Osteoblast (primary cell): Measurements from ENCODE around the gene TLL1. TPM values are rescaled to one million over a fixed set of nuclear protein-coding genes. Genes with fewer than 3 reads are reported as not detected.

Source experiments
- DNase-seq: peaks from one replicate; pipeline ENCODE4 v3.0.0; 2011; ENCODE audit warnings: low spot score, mixed read lengths; ENCODE audit not compliant: insufficient read length; ENCODE audit errors: missing footprints
- H2AFZ ChIP-seq: 2 replicates; pipeline ENCODE4 v1.6.0; 2011; ENCODE audit warnings: mild to moderate bottlenecking, low read length
- H3K27ac ChIP-seq: 2 replicates; pipeline ENCODE4 v1.5.1; 2011; ENCODE audit warnings: mild to moderate bottlenecking, low read depth, low read length, moderate library complexity
- H3K27me3 ChIP-seq: 2 replicates; pipeline ENCODE4 v1.6.0; 2012; ENCODE audit warnings: mild to moderate bottlenecking, control low read depth, inconsistent platforms, low read length, moderate library complexity; ENCODE audit not compliant: insufficient read depth
- H3K36me3 ChIP-seq: 2 replicates; pipeline ENCODE4 v1.5.1; 2011; ENCODE audit warnings: mild to moderate bottlenecking, low read length, control low read depth, moderate library complexity; ENCODE audit not compliant: insufficient read depth
- H3K4me1 ChIP-seq: 2 replicates; pipeline ENCODE4 v1.5.1; 2011; ENCODE audit warnings: mild to moderate bottlenecking, low read length, control low read depth, moderate library complexity; ENCODE audit not compliant: insufficient read depth
- H3K4me2 ChIP-seq: 2 replicates; pipeline ENCODE4 v1.6.0; 2011; ENCODE audit warnings: mild to moderate bottlenecking, low read length; ENCODE audit not compliant: insufficient read depth
- H3K4me3 ChIP-seq: fragments of 200-600 bp; sonication (generic); 3 replicates; pipeline ENCODE4 v1.5.1; 2012; ENCODE audit warnings: mild to moderate bottlenecking, low read length, inconsistent platforms; ENCODE audit not compliant: insufficient read depth
- H3K79me2 ChIP-seq: 2 replicates; pipeline ENCODE4 v1.6.0; 2012; ENCODE audit warnings: mild to moderate bottlenecking, low read length, control low read depth, inconsistent platforms; ENCODE audit not compliant: insufficient read depth
- H3K9me3 ChIP-seq: 2 replicates; pipeline ENCODE4 v1.5.1; 2011; ENCODE audit warnings: low read depth, low read length, control low read depth
- H4K20me1 ChIP-seq: 2 replicates; pipeline ENCODE4 v1.6.0; 2012; ENCODE audit warnings: mild to moderate bottlenecking, low read length, control low read depth; ENCODE audit not compliant: insufficient read depth
- total RNA-seq: library from RNA; depleted of rRNA; stranded (reverse); fragments of >200 nt; gene quantifications from 2 replicates; pipeline ENCODE4 v1.2.3, GENCODE V29; 2012
- TF ChIP-seq, protein P1 (sequence below): IDR thresholded peaks from 2 replicates; pipeline ENCODE4 v1.5.1; 2011; ENCODE audit warnings: mild to moderate bottlenecking, low read depth, low read length, moderate library complexity; ENCODE audit errors: extremely low read depth

Gene TLL1
- total RNA-seq, 1 donor = 0.36 TPM

DNA sequence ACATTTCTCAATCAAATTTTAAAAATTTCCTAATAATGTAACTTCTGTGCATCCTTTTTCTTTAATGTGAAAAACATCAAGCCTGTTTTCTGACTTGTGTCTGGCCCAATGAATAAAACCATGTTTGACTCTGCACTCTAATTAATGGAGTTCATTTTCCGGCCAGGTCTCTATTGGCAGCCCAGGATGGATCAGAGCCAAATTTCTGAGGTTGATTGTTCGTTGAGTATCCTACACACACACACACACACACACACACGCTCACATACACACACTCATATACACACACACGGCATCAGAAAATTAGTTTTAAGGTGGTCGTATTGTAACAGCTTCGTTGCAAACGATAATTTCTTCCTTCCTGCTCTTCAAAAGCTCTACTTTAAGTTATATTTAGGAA lies 28.9 kb upstream of the TLL1 start:
- no peak overlapping the region for H3K4me2 ChIP-seq
- no peaks in the 10 kb centered on the region for H3K9me3 ChIP-seq
- H2AFZ ChIP-seq = no peak overlapping the region
- TF ChIP-seq, protein P1, sequence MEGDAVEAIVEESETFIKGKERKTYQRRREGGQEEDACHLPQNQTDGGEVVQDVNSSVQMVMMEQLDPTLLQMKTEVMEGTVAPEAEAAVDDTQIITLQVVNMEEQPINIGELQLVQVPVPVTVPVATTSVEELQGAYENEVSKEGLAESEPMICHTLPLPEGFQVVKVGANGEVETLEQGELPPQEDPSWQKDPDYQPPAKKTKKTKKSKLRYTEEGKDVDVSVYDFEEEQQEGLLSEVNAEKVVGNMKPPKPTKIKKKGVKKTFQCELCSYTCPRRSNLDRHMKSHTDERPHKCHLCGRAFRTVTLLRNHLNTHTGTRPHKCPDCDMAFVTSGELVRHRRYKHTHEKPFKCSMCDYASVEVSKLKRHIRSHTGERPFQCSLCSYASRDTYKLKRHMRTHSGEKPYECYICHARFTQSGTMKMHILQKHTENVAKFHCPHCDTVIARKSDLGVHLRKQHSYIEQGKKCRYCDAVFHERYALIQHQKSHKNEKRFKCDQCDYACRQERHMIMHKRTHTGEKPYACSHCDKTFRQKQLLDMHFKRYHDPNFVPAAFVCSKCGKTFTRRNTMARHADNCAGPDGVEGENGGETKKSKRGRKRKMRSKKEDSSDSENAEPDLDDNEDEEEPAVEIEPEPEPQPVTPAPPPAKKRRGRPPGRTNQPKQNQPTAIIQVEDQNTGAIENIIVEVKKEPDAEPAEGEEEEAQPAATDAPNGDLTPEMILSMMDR = no peak
- H3K4me3 ChIP-seq = no peak overlapping the region
- H4K20me1 ChIP-seq = no peaks in the 10 kb centered on the region
- no peaks in the 10 kb centered on the region for H3K36me3 ChIP-seq
- H3K27ac ChIP-seq = no peak overlapping the region
- DNase-seq = no peak
- H3K4me1 ChIP-seq = no peaks in the 10 kb centered on the region
- no peaks in the 10 kb centered on the region for H3K79me2 ChIP-seq
- no peaks in the 10 kb centered on the region for H3K27me3 ChIP-seq

DNA sequence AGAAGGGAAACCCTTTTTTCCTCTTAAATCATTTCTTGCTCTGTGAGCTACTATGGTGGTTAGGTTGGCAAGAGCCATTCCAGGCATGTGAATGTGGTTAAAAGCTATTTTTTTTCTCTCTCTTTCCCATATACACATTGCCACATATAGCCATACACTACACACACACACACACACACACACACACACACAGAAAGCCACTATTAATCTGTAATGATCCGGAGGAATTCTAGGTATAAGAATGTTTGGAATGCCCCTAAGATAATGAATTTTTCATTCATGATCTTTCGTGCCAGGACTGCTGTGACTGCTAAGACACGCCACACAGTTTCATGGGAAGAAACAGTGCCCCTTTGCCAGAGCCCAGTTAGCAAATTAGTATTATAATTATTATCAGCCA lies 21.8 kb upstream of the TLL1 start:
- Histone ChIP-seq H3K36me3 (no peaks in the 10 kb centered on the region), H4K20me1 (no peaks in the 10 kb centered on the region), H3K27ac (no peak overlapping the region), H2AFZ (no peak overlapping the region), H3K9me3 (no peaks in the 10 kb centered on the region), H3K4me3 (no peak overlapping the region), H3K4me1 (no peaks in the 10 kb centered on the region), H3K4me2 (no peak overlapping the region), H3K79me2 (no peaks in the 10 kb centered on the region), H3K27me3 (no peaks in the 10 kb centered on the region)
- DNase-seq = no peak
- TF ChIP-seq, protein P1 = no peak

DNA sequence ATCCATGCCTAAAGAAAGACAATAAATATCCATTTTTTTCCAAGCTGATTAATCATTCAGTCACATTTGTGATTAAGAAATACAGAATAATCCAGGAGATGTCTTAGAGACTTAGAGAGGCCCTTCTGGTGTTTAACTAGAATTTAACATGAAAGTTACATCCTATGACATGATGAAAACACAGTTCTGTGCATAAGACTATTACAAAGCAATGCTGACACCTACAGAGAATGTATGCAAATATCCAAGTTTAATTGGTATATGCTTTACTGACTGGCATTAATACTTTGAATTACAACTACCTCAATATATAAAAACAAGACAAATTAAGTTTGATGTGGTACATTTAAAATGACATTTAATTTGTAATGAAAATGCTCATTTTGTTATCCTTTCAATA lies 17.8 kb upstream of the TLL1 start:
- H3K36me3 ChIP-seq = no peaks in the 10 kb centered on the region
- no peak overlapping the region for H3K27ac ChIP-seq
- TF ChIP-seq, protein P1 = no peak
- no peak for DNase-seq
- no peaks in the 10 kb centered on the region for H4K20me1 ChIP-seq
- H3K4me1 ChIP-seq = no peaks in the 10 kb centered on the region
- no peaks in the 10 kb centered on the region for H3K9me3 ChIP-seq
- no peak overlapping the region for H2AFZ ChIP-seq
- H3K4me3 ChIP-seq = no peak overlapping the region
- no peak overlapping the region for H3K4me2 ChIP-seq
- no peaks in the 10 kb centered on the region for H3K27me3 ChIP-seq
- H3K79me2 ChIP-seq = no peaks in the 10 kb centered on the region

- H3K79me2 ChIP-seq = no peaks in the 10 kb centered on the region
- H3K4me3 ChIP-seq = no peak overlapping the region
- H3K36me3 ChIP-seq = no peaks in the 10 kb centered on the region
- no peaks in the 10 kb centered on the region for H4K20me1 ChIP-seq
- H3K4me2 ChIP-seq = no peak overlapping the region
- no peak for DNase-seq
- TF ChIP-seq, protein P1 = no peak
- H3K9me3 ChIP-seq = no peaks in the 10 kb centered on the region
- H3K27me3 ChIP-seq = no peaks in the 10 kb centered on the region
- H3K27ac ChIP-seq = no peak overlapping the region
- no peak overlapping the region for H2AFZ ChIP-seq
- no peaks in the 10 kb centered on the region for H3K4me1 ChIP-seq
These were observed 11.7 kb upstream of the TLL1 start for GRCh38 chr4:165861363-165861762.
